GM19468 (cell line): Measurements from ENCODE around the gene MINK1.
"Not testable (repeated sequence)": the region's sequence is repeated elsewhere in the genome, so short reads cannot be mapped to it uniquely, and the experiment has no call there.

Experiments
- ATAC-seq: cut with Tn5 transposase; IDR thresholded peaks from one replicate; pipeline ENCODE4 v1.9.1; 2021; ENCODE audit warnings: mild to moderate bottlenecking, moderate library complexity, moderate number of reproducible peaks; ENCODE audit not compliant: unreplicated experiment; ENCODE audit errors: extremely low read depth

The MINK1 gene

GRCh38 chr17:4843321-4844000 lies 10.3 kb downstream of the MINK1 start:
- no peak for ATAC-seq

GRCh38 chr17:4845118-4845517 lies 12.0 kb downstream of the MINK1 start:
- no peak for ATAC-seq

GRCh38 chr17:4846635-4847390 lies 13.7 kb downstream of the MINK1 start:
- no peak for ATAC-seq

DNA sequence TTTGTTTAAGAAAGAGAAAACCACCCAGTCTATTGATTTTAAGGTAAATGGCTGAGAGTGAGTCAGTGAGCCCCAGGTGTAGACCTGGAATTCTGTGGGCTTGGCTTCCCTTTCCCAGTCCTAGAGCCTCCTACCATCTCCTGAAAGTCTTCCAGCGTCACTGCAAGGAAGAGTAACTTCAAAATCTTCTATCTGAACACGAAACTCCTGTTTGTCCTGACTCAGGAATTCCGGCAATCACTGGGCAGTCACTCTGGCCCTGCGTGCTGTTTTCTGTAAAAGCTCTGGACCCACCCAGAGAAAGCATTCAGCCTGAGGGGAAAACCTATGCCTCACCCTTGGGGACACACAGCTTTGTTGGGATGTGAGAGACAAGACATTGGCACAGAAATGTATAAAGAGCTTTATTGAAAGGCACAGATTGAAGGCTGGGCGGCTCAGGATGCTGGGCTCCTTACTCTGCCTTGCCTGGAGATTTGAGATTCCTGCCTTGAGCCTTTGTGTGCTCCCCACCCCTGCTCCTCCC lies 15.9 kb downstream of the MINK1 start:
- no peak for ATAC-seq

DNA sequence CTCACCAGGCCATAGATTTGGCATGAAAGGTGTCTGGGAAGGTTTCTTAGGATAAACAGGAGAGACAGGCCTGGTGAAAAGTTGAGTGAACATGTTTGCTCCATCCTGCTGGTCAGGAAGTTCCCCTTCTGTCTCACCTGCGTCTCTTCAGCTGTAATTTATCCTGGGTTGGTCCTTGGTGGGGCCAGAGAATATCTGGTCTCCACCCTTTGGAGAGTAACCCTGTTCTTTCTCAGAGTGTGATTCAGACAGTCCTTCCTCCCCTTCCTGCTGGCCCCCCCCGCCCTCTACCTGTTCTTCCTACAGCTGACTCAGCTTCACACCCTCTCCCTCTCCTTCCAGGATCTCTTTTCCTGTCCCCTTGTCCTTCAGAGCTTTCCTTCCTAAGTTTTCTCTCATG lies 17.1 kb downstream of the MINK1 start:
- no peak for ATAC-seq

DNA sequence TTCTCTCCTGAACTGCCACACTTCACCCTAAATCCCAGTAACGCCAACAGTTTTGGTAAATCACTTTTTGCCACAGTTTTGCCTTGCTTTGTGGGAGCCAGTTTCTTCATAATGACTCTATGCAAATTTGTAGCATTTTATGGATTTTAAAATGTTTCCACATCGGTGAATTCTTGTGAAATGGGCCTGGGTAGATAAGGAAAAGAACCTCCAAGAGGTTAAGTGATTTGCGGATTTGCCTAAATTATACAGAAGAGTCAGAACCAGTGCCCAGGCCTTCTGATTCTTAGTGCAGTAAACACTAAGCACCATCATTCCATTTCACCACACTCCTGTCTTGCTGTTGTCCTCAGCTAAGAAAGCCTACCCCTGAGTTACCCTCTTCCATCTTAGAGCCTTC lies 17.9 kb downstream of the MINK1 start:
- ATAC-seq, result no peak

GRCh38 chr17:4852567-4853207 lies 19.5 kb downstream of the MINK1 start:
- no peak for ATAC-seq

- ATAC-seq, result no peak
These were observed 20.1 kb downstream of the MINK1 start for GRCh38 chr17:4853208-4853671.

GRCh38 chr17:4854111-4854681 lies 21.1 kb downstream of the MINK1 start:
- ATAC-seq, result no peak

- ATAC-seq, result no peak
These were observed 23.3 kb downstream of the MINK1 start for GRCh38 chr17:4856271-4856936.

GRCh38 chr17:4856937-4857314 lies 23.8 kb downstream of the MINK1 start:
- ATAC-seq, result no peak

DNA sequence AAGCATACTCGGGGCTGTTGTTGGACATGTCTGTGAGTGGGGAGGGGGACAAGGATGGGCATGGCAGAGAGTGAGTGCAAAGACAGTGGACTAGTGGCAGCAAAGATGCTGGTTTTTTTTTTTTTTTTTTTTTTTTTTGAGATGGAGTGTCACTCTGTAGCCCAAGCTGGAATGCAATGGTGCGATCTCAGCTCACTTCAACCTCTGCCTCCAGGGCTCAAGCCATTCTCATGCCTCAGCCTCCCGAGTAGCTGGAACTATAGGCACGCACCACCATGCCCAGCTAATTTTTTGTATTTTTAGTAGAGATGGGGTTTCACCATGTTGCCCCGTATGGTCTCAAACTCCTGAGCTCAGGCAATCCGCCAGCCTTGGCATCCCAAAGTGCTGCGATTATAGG lies 24.2 kb downstream of the MINK1 start:
- ATAC-seq, result not testable (repeated sequence)

DNA sequence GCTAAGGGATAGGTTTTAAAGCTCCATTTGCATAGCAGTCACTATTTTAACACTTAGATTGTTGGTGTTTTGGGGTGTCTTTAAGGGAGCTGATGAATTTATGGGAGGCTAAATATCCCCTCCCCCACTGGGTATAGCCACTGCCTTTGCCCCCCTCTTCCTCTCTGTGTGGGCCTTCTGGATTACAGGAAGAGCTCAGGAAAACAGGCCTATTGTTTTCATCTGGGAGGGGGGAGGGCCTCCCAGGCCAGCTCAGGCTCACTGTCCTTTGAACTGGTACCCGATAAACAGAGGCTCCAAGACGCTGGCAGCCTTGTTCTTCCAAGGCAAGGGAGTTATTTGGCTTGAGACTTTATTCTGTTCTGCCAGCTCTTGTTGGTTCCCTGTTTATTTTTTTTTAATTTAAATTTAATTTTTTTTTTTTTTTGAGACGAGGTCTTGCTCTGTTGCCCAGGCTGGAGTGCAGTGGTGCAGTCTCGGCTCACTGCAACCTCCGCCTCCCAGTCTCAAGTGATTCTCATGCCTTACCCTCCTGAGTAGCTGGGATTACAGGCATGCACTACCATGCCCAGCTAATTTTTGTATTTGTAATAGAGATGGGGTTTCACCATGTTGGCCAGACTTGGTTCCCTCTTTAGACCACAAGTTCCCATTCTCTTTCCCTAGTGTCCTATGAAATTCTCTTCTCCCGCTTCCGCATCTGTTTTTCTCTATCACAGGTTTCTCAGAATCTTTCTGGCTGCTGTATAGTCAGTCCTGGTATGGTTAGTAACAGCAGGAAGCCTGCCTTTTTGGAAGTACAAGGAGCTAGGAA lies 25.1 kb downstream of the MINK1 start:
- ATAC-seq, result no peak

GRCh38 chr17:4858882-4859260 lies 25.7 kb downstream of the MINK1 start:
- ATAC-seq, result no peak

- no peak for ATAC-seq
These were observed 26.9 kb downstream of the MINK1 start for GRCh38 chr17:4859816-4860625.

GRCh38 chr17:4860651-4861050 lies 27.5 kb downstream of the MINK1 start:
- no peak for ATAC-seq

- no peak for ATAC-seq
These were observed 27.9 kb downstream of the MINK1 start for GRCh38 chr17:4861052-4861451.

- ATAC-seq, result no peak
These were observed 29.6 kb downstream of the MINK1 start for GRCh38 chr17:4862720-4863119.

- no peak for ATAC-seq
These were observed 30.2 kb downstream of the MINK1 start for GRCh38 chr17:4863321-4863720.
